ENCODE results near the gene LCMT1. TPM values are rescaled to one million over a fixed set of nuclear protein-coding genes. Genes with fewer than 3 reads are reported as not detected.

The LCMT1 gene
- total and polyA plus RNA-seq, 2 of the 13 experiments (the other 11 are each of a cell fraction or from before 2014, with no cell fraction given) = 41.2 to 48.7 TPM

- TF ChIP-seq SNAPC4 (CRISPR knock-in tag; IDR thresholded peaks at IDR 0.05) = no peak
- TF ChIP-seq NFIB (CRISPR knock-in tag; IDR thresholded peaks at IDR 0.05; ENCODE audit: borderline replicate concordance) = no peak
- TF ChIP-seq ZNF44 (CRISPR knock-in tag; IDR thresholded peaks at IDR 0.05) = 0 out of 2 replicates have a peak, but pooled peaks have one; percentile 61
- no peak for TF ChIP-seq KDM3A (CRISPR knock-in tag; IDR thresholded peaks at IDR 0.05; ENCODE audit: low read depth)
- TF ChIP-seq HNRNPK (IDR thresholded peaks at IDR 0.05; ENCODE audit: low read depth, low read length, poor library complexity, severe bottlenecking) = no peak
- TF ChIP-seq RELA (CRISPR knock-in tag; IDR thresholded peaks at IDR 0.05) = no peak
- TF ChIP-seq HOXA7 (CRISPR knock-in tag; IDR thresholded peaks at IDR 0.05) = no peak
- TF ChIP-seq NR2C2 (CRISPR knock-in tag; IDR thresholded peaks at IDR 0.05; ENCODE audit: borderline replicate concordance) = no peak
- TF ChIP-seq ZNF501 (CRISPR knock-in tag; IDR thresholded peaks at IDR 0.05) = peak; percentile 14; the same call in 1 of the 2 replicates
- TF ChIP-seq TEAD3 (CRISPR knock-in tag; optimal IDR thresholded peaks at IDR 0.05; ENCODE audit: borderline replicate concordance) = no peak
- TF ChIP-seq, protein P1, sequence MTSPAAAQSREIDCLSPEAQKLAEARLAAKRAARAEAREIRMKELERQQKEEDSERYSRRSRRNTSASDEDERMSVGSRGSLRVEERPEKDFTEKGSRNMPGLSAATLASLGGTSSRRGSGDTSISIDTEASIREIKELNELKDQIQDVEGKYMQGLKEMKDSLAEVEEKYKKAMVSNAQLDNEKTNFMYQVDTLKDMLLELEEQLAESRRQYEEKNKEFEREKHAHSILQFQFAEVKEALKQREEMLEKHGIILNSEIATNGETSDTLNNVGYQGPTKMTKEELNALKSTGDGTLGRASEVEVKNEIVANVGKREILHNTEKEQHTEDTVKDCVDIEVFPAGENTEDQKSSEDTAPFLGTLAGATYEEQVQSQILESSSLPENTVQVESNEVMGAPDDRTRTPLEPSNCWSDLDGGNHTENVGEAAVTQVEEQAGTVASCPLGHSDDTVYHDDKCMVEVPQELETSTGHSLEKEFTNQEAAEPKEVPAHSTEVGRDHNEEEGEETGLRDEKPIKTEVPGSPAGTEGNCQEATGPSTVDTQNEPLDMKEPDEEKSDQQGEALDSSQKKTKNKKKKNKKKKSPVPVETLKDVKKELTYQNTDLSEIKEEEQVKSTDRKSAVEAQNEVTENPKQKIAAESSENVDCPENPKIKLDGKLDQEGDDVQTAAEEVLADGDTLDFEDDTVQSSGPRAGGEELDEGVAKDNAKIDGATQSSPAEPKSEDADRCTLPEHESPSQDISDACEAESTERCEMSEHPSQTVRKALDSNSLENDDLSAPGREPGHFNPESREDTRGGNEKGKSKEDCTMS (CRISPR knock-in tag; conservative IDR thresholded peaks at IDR 0.05) = no peak
- TF ChIP-seq, protein P2, sequence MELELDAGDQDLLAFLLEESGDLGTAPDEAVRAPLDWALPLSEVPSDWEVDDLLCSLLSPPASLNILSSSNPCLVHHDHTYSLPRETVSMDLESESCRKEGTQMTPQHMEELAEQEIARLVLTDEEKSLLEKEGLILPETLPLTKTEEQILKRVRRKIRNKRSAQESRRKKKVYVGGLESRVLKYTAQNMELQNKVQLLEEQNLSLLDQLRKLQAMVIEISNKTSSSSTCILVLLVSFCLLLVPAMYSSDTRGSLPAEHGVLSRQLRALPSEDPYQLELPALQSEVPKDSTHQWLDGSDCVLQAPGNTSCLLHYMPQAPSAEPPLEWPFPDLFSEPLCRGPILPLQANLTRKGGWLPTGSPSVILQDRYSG (CRISPR knock-in tag; IDR thresholded peaks at IDR 0.05) = no peak
- TF ChIP-seq SRY (CRISPR knock-in tag; IDR thresholded peaks at IDR 0.05) = no peak
- no peak for TF ChIP-seq HOXA5 (CRISPR knock-in tag; IDR thresholded peaks at IDR 0.05)
- no peak for TF ChIP-seq IRF9 (CRISPR knock-in tag; IDR thresholded peaks at IDR 0.05; ENCODE audit: borderline replicate concordance)
- no peak for TF ChIP-seq ZNF138 (CRISPR knock-in tag; IDR thresholded peaks at IDR 0.05; ENCODE audit: low read depth)
- no peak for TF ChIP-seq ZNF282 (IDR thresholded peaks at IDR 0.05; ENCODE audit: partially characterized antibody)
- no peak for TF ChIP-seq GABPB1 (CRISPR knock-in tag; IDR thresholded peaks at IDR 0.05)
- TF ChIP-seq AKAP8 (CRISPR knock-in tag; IDR thresholded peaks at IDR 0.05) = no peak
- TF ChIP-seq IRF2 (CRISPR knock-in tag; IDR thresholded peaks at IDR 0.05) = no peak
- 0 out of 2 replicates have a peak, but pooled peaks have one; percentile 36 for TF ChIP-seq RCOR2 (CRISPR knock-in tag; IDR thresholded peaks at IDR 0.05)
- no peak for TF ChIP-seq NAIF1 (CRISPR knock-in tag; IDR thresholded peaks at IDR 0.05; ENCODE audit: borderline replicate concordance)
Observed at GRCh38 chr16:25222959-25223358, 111.4 kb downstream of the LCMT1 start (continued).
